ENCODE data around the gene P4HB. TPM values are rescaled to one million over a fixed set of nuclear protein-coding genes. Genes with fewer than 3 reads are reported as not detected.

P4HB gene
- total RNA-seq, 1 donor from 2014 or later = 364 TPM

DNA sequence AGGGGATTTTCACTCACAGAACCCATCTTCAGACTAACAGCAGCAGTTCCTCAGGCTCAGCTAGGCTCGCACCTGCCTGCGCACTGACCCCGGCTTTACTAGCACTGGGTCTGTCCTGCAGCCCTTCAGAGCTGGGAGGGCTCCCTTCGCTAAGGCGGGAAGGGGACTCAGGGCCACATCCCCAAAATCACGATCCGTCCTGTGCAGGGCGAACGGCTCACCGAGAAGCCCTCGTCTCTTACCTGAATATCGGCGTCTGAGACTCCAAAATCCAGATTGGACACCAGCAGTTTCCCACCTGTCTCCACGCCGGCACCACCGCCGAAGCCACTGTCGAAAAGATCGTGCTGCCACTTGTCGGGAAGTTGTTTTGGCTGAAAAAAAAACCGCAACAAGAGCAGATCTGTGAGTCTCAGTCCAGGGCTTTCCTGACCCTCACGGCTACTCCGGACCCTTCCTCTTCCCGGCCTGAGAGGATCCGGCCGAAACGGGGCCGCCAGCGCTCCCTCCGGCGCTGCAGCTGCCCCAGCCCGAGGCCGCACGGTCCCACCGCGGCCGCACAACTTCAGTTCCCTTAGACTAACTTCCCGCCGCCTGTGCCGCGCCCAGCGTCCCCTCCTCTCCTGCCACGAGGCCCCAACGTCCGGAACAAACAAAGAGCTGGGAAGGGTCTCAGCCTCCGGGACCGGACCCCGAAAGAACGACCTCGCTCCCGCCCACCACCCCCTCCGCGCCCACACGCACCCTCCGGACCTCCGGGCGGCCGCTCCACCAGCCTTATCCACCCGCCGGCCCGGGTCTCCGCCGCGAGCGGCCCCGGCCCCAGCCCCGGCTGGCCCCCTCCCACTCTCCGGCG lies 30.3 kb upstream of the P4HB start:
- TF ChIP-seq, protein P1, sequence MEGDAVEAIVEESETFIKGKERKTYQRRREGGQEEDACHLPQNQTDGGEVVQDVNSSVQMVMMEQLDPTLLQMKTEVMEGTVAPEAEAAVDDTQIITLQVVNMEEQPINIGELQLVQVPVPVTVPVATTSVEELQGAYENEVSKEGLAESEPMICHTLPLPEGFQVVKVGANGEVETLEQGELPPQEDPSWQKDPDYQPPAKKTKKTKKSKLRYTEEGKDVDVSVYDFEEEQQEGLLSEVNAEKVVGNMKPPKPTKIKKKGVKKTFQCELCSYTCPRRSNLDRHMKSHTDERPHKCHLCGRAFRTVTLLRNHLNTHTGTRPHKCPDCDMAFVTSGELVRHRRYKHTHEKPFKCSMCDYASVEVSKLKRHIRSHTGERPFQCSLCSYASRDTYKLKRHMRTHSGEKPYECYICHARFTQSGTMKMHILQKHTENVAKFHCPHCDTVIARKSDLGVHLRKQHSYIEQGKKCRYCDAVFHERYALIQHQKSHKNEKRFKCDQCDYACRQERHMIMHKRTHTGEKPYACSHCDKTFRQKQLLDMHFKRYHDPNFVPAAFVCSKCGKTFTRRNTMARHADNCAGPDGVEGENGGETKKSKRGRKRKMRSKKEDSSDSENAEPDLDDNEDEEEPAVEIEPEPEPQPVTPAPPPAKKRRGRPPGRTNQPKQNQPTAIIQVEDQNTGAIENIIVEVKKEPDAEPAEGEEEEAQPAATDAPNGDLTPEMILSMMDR (conservative IDR thresholded peaks at IDR 0.05) = no peak
- peaks cover 7% of the 10 kb centered on the region for H3K4me1 Mint-ChIP-seq
- H3K9me3 Mint-ChIP-seq = no peaks in the 10 kb centered on the region
- no peak for DNase-seq (ENCODE audit: low read depth, low spot score)
- no peaks in the 10 kb centered on the region for H3K27me3 Mint-ChIP-seq (ENCODE audit: low read depth)
- H3K27ac Mint-ChIP-seq (ENCODE audit: unreplicated experiment) = peak overlapping the region; percentile 97
- peak overlapping the region; percentile 88 for H3K4me3 Mint-ChIP-seq
- H3K36me3 Mint-ChIP-seq (ENCODE audit: low read depth) = peaks cover 19% of the 10 kb centered on the region

- TF ChIP-seq, protein P1 (conservative IDR thresholded peaks at IDR 0.05) = no peak
- Mint-ChIP-seq H3K36me3 (ENCODE audit: low read depth) (peaks cover 21% of the 10 kb centered on the region), H3K27ac (ENCODE audit: unreplicated experiment) (no peak overlapping the region), H3K9me3 (no peaks in the 10 kb centered on the region), H3K4me3 (peak overlapping the region; percentile 88), H3K4me1 (peaks cover 7% of the 10 kb centered on the region), H3K27me3 (ENCODE audit: low read depth) (no peaks in the 10 kb centered on the region)
- no peak for DNase-seq (ENCODE audit: low read depth, low spot score)
These were observed 29.3 kb upstream of the P4HB start for GRCh38 chr17:81889602-81890001.

DNA sequence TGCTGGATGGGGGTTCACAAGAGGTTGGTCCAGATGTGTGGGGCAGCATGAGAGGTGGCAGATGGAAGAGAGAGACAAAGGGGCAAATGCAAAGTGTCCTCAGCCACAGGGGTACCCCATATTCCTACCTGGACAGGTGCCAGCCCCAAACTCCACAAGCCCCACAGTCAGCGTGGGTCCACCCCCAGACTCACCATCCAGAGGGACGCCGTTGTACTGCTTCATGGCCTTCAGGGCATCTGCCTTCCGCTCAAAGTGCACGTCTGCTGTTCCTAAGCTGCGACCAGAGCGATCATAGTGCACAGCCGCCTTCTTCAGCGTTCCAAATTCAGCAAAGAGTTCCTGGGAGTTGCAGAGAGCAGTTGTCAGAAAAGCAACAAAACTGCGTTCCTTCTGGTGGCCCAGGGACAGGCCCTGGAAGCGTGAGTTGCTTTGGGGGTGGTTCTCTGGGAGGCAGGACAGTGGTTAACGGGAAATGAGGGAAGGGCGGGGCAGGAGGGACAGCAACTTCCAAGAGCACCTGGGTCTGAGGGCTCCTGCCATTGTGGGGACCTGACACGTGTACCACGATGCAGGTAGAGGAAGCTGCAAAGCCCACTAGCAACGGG lies 28.8 kb upstream of the P4HB start:
- Mint-ChIP-seq H3K27me3 (ENCODE audit: low read depth) (no peaks in the 10 kb centered on the region), H3K36me3 (ENCODE audit: low read depth) (peaks cover 25% of the 10 kb centered on the region), H3K4me3 (peak overlapping the region; percentile 78), H3K9me3 (no peaks in the 10 kb centered on the region), H3K27ac (ENCODE audit: unreplicated experiment) (no peak overlapping the region), H3K4me1 (peaks cover 7% of the 10 kb centered on the region)
- TF ChIP-seq, protein P1 (conservative IDR thresholded peaks at IDR 0.05) = no peak
- DNase-seq (ENCODE audit: low read depth, low spot score) = no peak

GRCh38 chr17:81888105-81888987 lies 28.0 kb upstream of the P4HB start:
- no peaks in the 10 kb centered on the region for H3K9me3 Mint-ChIP-seq
- H3K27me3 Mint-ChIP-seq (ENCODE audit: low read depth) = no peaks in the 10 kb centered on the region
- peaks cover 7% of the 10 kb centered on the region for H3K4me1 Mint-ChIP-seq
- no peak for DNase-seq (ENCODE audit: low read depth, low spot score)
- peak overlapping the region; percentile 78 for H3K4me3 Mint-ChIP-seq
- peaks cover 26% of the 10 kb centered on the region for H3K36me3 Mint-ChIP-seq (ENCODE audit: low read depth)
- TF ChIP-seq, protein P1 (conservative IDR thresholded peaks at IDR 0.05) = no peak
- no peak overlapping the region for H3K27ac Mint-ChIP-seq (ENCODE audit: unreplicated experiment)

GRCh38 chr17:81885869-81886548 lies 25.7 kb upstream of the P4HB start:
- H3K4me3 Mint-ChIP-seq = peak overlapping the region; percentile 76
- no peaks in the 10 kb centered on the region for H3K27me3 Mint-ChIP-seq (ENCODE audit: low read depth)
- no peak overlapping the region for H3K27ac Mint-ChIP-seq (ENCODE audit: unreplicated experiment)
- TF ChIP-seq, protein P1 (conservative IDR thresholded peaks at IDR 0.05) = no peak
- peaks cover 27% of the 10 kb centered on the region for H3K36me3 Mint-ChIP-seq (ENCODE audit: low read depth)
- H3K9me3 Mint-ChIP-seq = no peaks in the 10 kb centered on the region
- DNase-seq (ENCODE audit: low read depth, low spot score) = no peak
- H3K4me1 Mint-ChIP-seq = peaks cover 7% of the 10 kb centered on the region
